Sciatic nerve (tissue), 2 donors: ENCODE measurements around the gene DGCR2. TPM values are rescaled to one million over a fixed set of nuclear protein-coding genes. Genes with fewer than 3 reads are reported as not detected.
"Not testable (repeated sequence)": the region's sequence is repeated elsewhere in the genome, so short reads cannot be mapped to it uniquely, and the experiment has no call there.

ENCODE experiments used
- ATAC-seq: fragments of 200-7000 bp; cut with Tn5 transposase; one replicate; pipeline ENCODE4 v1.9.1; 2020; ENCODE audit warnings: mild to moderate bottlenecking, moderate library complexity
- DNase-seq: peaks from one replicate; pipeline ENCODE4 v3.0.0-alpha.2; 2020; ENCODE audit warnings: low spot score
- intact Hi-C: fragments of 100-400 bp; cut with DNase I; formaldehyde crosslinking; loops from one replicate; pipeline ENCODE4 v1.14.2; 2022
- total RNA-seq: library from RNA; stranded (reverse); fragmentation: NEBNext Ultra II Directional; extraction: Animal tissue kit (Norgen Biotek cat#: 25700); gene quantifications from one replicate; pipeline ENCODE4 v1.2.1, GENCODE V29; 2021
- donor health status: DM: no; HTN: no; CAD: no.
- donor health status: DM: no; HTN: no; CAD: no.

DGCR2 gene
- total RNA-seq, 1 donor from 2014 or later, result 37.2 TPM

GRCh38 chr22:19051381-19052072 is 70.7 kb downstream of the DGCR2 start:
- ATAC-seq (no peak), DNase-seq (peak; percentile 18)
- intact Hi-C loops, result no loop called here

- ATAC-seq, intact Hi-C loops: not testable (repeated sequence)
Measured at GRCh38 chr22:19050847-19051246, 71.4 kb downstream of the DGCR2 start.

GRCh38 chr22:19050117-19050516 is 72.1 kb downstream of the DGCR2 start:
- no peak for ATAC-seq
- intact Hi-C loops, result no loop called here
- no peak for DNase-seq

More at GRCh38 chr22:19050847-19051246, 71.4 kb downstream of the DGCR2 start:
- peak; percentile 23 for DNase-seq

GRCh38 chr22:19048531-19048930 is 73.7 kb downstream of the DGCR2 start:
- ATAC-seq (no peak), DNase-seq (no peak)
- intact Hi-C loops, result loop anchor here (10.0 kb wide), 1 partner anchor 56 kb away; no protein-coding TSS in a partner anchor

GRCh38 chr22:19047993-19048392 is 74.2 kb downstream of the DGCR2 start:
- DNase-seq, result no peak
- no peak for ATAC-seq
- intact Hi-C loops, result loop anchor here (10.0 kb wide), 1 partner anchor 57 kb away; no protein-coding TSS in a partner anchor

GRCh38 chr22:19046719-19047609 is 75.2 kb downstream of the DGCR2 start:
- DNase-seq, result no peak
- no peak for ATAC-seq
- intact Hi-C loops, result loop anchor here (10.0 kb wide), 1 partner anchor 58 kb away; no protein-coding TSS in a partner anchor

- intact Hi-C loops, result loop anchor here (10.0 kb wide), 1 partner anchor 59 kb away; no protein-coding TSS in a partner anchor
- no peak for DNase-seq
- ATAC-seq, result no peak
Measured at GRCh38 chr22:19046287-19046686, 75.9 kb downstream of the DGCR2 start.

- intact Hi-C loops, result loop anchor here (10.0 kb wide), 1 partner anchor 60 kb away; no protein-coding TSS in a partner anchor
- ATAC-seq (no peak), DNase-seq (no peak)
Measured at GRCh38 chr22:19045094-19045493, 77.1 kb downstream of the DGCR2 start.

- DNase-seq, result peak; percentile 22
- no peak for ATAC-seq
Measured at GRCh38 chr22:19044381-19044780, 77.8 kb downstream of the DGCR2 start.

GRCh38 chr22:19043121-19044085 is 78.8 kb downstream of the DGCR2 start:
- ATAC-seq (no peak), DNase-seq (peak; percentile 2)
- intact Hi-C loops, result loop anchor here (10.0 kb wide), 1 partner anchor 61 kb away; no protein-coding TSS in a partner anchor

More at GRCh38 chr22:19044381-19044780, 77.8 kb downstream of the DGCR2 start:
- intact Hi-C loops, result loop anchor here (10.0 kb wide), 1 partner anchor 60 kb away; no protein-coding TSS in a partner anchor

GRCh38 chr22:19042285-19043120 is 79.7 kb downstream of the DGCR2 start:
- intact Hi-C loops, result loop anchor here (10.0 kb wide), 1 partner anchor 62 kb away; no protein-coding TSS in a partner anchor
- ATAC-seq, result no peak

GRCh38 chr22:19041704-19042074 is 80.5 kb downstream of the DGCR2 start:
- ATAC-seq, result no peak
- intact Hi-C loops, result loop anchor here (10.0 kb wide), 1 partner anchor 63 kb away; no protein-coding TSS in a partner anchor
- DNase-seq, result peak; percentile 42

More at GRCh38 chr22:19042285-19043120, 79.7 kb downstream of the DGCR2 start:
- peak; percentile 55 for DNase-seq

- intact Hi-C loops, result loop anchor here (10.0 kb wide), 1 partner anchor 64 kb away; no protein-coding TSS in a partner anchor
- no peak for ATAC-seq
- DNase-seq, result no peak
Measured at GRCh38 chr22:19040888-19041703, 81.1 kb downstream of the DGCR2 start.

GRCh38 chr22:19040391-19040861 is 81.8 kb downstream of the DGCR2 start:
- ATAC-seq (no peak), DNase-seq (peak; percentile 45)
- intact Hi-C loops, result loop anchor here (10.0 kb wide), 1 partner anchor 64 kb away; no protein-coding TSS in a partner anchor

- intact Hi-C loops, result loop anchor here (10.0 kb wide), 1 partner anchor 65 kb away; no protein-coding TSS in a partner anchor
- no peak for ATAC-seq
- DNase-seq, result peak; percentile 41
Measured at GRCh38 chr22:19039796-19040280, 82.4 kb downstream of the DGCR2 start.

- DNase-seq (no peak), ATAC-seq (no peak)
- intact Hi-C loops, result no loop called here
Measured at GRCh38 chr22:19039448-19039780, 82.8 kb downstream of the DGCR2 start.
